PC-9 (cell line): ENCODE measurements around the gene TOMM20. TPM values are rescaled to one million over a fixed set of nuclear protein-coding genes. Genes with fewer than 3 reads are reported as not detected.

Source experiments
- BruUV-seq: library from RNA; stranded (reverse); fragments of 400-500 nt; replicated peaks from 2 replicates; lab custom pipeline; 2021; lab: Mats Ljungman, UMichigan
- CTCF ChIA-PET: fragments of 300-600 bp; sonication (Branson Sonifier 250); formaldehyde crosslinking; loops from one replicate; lab custom pipeline; 2022; ENCODE audit warnings: antibody characterized with exemption; lab: Charles Lee
- POLR2A ChIA-PET: fragments of 300-600 bp; sonication (Branson Sonifier 250); formaldehyde crosslinking; loops from one replicate; lab custom pipeline; 2022; ENCODE audit warnings: antibody characterized with exemption; ENCODE audit not compliant: unreplicated experiment; lab: Charles Lee
- DNase-seq, 2 experiments: peaks; one replicate each; pipeline versions ENCODE4 v3.0.0 to v3.0.0-alpha.2; 2015 to 2022; ENCODE audit warnings: mixed read lengths in 1 of 2
- H2AFZ ChIP-seq: fragments of 200-600 bp; sonication (generic); 2 replicates; pipeline ENCODE4 v1.8.1; 2017; ENCODE audit warnings: antibody characterized with exemption
- H3F3A ChIP-seq: fragments of 200-600 bp; sonication (generic); 2 replicates; pipeline ENCODE4 v1.8.1; 2017; ENCODE audit warnings: antibody characterized with exemption, mild to moderate bottlenecking, low read depth; ENCODE audit not compliant: insufficient read depth
- H3K27ac ChIP-seq: fragments of 200-600 bp; sonication (generic); 2 replicates; pipeline ENCODE4 v1.6.1; 2016; ENCODE audit warnings: mixed run types
- H3K27me3 ChIP-seq: fragments of 200-600 bp; sonication (generic); 2 replicates; pipeline ENCODE4 v1.6.1; 2016; ENCODE audit warnings: low read depth, mixed run types; ENCODE audit not compliant: insufficient read depth
- H3K36me3 ChIP-seq: fragments of 200-600 bp; sonication (generic); 2 replicates; pipeline ENCODE4 v1.6.1; 2016; ENCODE audit warnings: low read depth, mixed run types
- H3K4me1 ChIP-seq: fragments of 200-600 bp; sonication (generic); replicated peaks from 2 replicates; pipeline ENCODE4 v1.6.1; 2016; ENCODE audit warnings: mixed run types; ENCODE audit not compliant: insufficient read depth
- H3K4me2 ChIP-seq: fragments of 200-600 bp; sonication (generic); 2 replicates; pipeline ENCODE4 v1.6.1; 2017; ENCODE audit warnings: mixed run types
- H3K4me3 ChIP-seq: fragments of 200-600 bp; sonication (generic); 2 replicates; pipeline ENCODE4 v1.6.1; 2016; ENCODE audit warnings: mixed run types
- H3K79me2 ChIP-seq: fragments of 200-600 bp; sonication (generic); 2 replicates; pipeline ENCODE4 v1.6.1; 2017; ENCODE audit warnings: low read depth, mixed run types
- H3K9me2 ChIP-seq: fragments of 200-600 bp; sonication (generic); 2 replicates; pipeline ENCODE4 v1.8.1; 2017; ENCODE audit warnings: mild to moderate bottlenecking; ENCODE audit not compliant: insufficient read depth
- H3K9me3 ChIP-seq: fragments of 200-600 bp; sonication (generic); 2 replicates; pipeline ENCODE4 v1.8.1; 2016; ENCODE audit warnings: low read depth; ENCODE audit not compliant: insufficient read depth
- H4K20me1 ChIP-seq: fragments of 200-600 bp; sonication (generic); 2 replicates; pipeline ENCODE4 v1.8.1; 2017; ENCODE audit not compliant: insufficient read depth
- CTCF ChIP-seq: fragments of 200-600 bp; sonication (generic); conservative IDR thresholded peaks from 2 replicates; pipeline ENCODE4 v1.6.1; 2017; ENCODE audit warnings: mixed run types, antibody characterized with exemption, mild to moderate bottlenecking, moderate library complexity
- EZH2 ChIP-seq: fragments of 200-600 bp; sonication (generic); IDR thresholded peaks from 2 replicates; pipeline ENCODE4 v1.8.0; 2017; ENCODE audit warnings: antibody characterized with exemption, low read depth
- intact Hi-C: fragments of 100-400 bp; cut with micrococcal nuclease; formaldehyde crosslinking; loops from one replicate; pipeline ENCODE4 v1.10.0; 2022; ENCODE audit not compliant: unreplicated experiment
- total RNA-seq: library from RNA; stranded (reverse); gene quantifications from 2 replicates; pipeline ENCODE4 v1.2.3, GENCODE V29; 2021

The TOMM20 gene
- total RNA-seq, 1 experiment from 2014 or later: 165 TPM

- H3K79me2 ChIP-seq: no peaks in the 10 kb centered on the region
- no peak overlapping the region for H2AFZ ChIP-seq
- no peaks in the 10 kb centered on the region for H3K4me1 ChIP-seq
- H3K9me3 ChIP-seq: no peaks in the 10 kb centered on the region
- H3F3A ChIP-seq: peaks cover 4% of the 10 kb centered on the region; the same call in 1 of the 2 replicates
- BruUV-seq: no TSS peak
- no peaks in the 10 kb centered on the region for H3K9me2 ChIP-seq
- ChIA-PET POLR2A (no interaction called here), CTCF (no interaction called here)
- H3K4me3 ChIP-seq: no peak overlapping the region
- H3K36me3 ChIP-seq: peaks cover 24% of the 10 kb centered on the region
- DNase-seq: no peak
- no peaks in the 10 kb centered on the region for H4K20me1 ChIP-seq
- TF ChIP-seq EZH2: no peak
- no peak for TF ChIP-seq CTCF
- H3K4me2 ChIP-seq: no peak overlapping the region
- H3K27me3 ChIP-seq: no peaks in the 10 kb centered on the region
- intact Hi-C loops: no loop called here
- H3K27ac ChIP-seq: no peak overlapping the region
These were observed 18.6 kb upstream of the TOMM20 start for GRCh38 chr1:235147269-235147668.

GRCh38 chr1:235145639-235146038 is 17.0 kb upstream of the TOMM20 start:
- no peaks in the 10 kb centered on the region for H3K9me3 ChIP-seq
- no peaks in the 10 kb centered on the region for H4K20me1 ChIP-seq
- H3K27ac ChIP-seq: no peak overlapping the region
- no peak overlapping the region for H2AFZ ChIP-seq
- POLR2A ChIA-PET: no interaction called here
- no peak overlapping the region for H3K4me3 ChIP-seq
- intact Hi-C loops: no loop called here
- H3K27me3 ChIP-seq: no peaks in the 10 kb centered on the region
- H3K36me3 ChIP-seq: peaks cover 38% of the 10 kb centered on the region
- no peak overlapping the region for H3K4me2 ChIP-seq
- no peak for DNase-seq
- no TSS peak for BruUV-seq
- H3K9me2 ChIP-seq: no peaks in the 10 kb centered on the region
- H3K79me2 ChIP-seq: no peaks in the 10 kb centered on the region
- H3F3A ChIP-seq: peaks cover 4% of the 10 kb centered on the region; the same call in 1 of the 2 replicates
- TF ChIP-seq CTCF: no peak
- TF ChIP-seq EZH2: no peak
- CTCF ChIA-PET: interaction anchor here (0.5 to 0.6 kb wide), 3 partner anchors 106 to 1063 kb away, joined by 3 to 5 read pairs (median 4); no protein-coding TSS in a partner anchor
- H3K4me1 ChIP-seq: no peaks in the 10 kb centered on the region

- H3K9me2 ChIP-seq: no peaks in the 10 kb centered on the region
- H3F3A ChIP-seq: peaks cover 2% of the 10 kb centered on the region; the same call in 1 of the 2 replicates
- intact Hi-C loops: no loop called here
- H3K36me3 ChIP-seq: peaks cover 35% of the 10 kb centered on the region
- no peak overlapping the region for H3K4me3 ChIP-seq
- 0 out of 2 replicates have a peak, but pooled peaks cover 4% of the 10 kb centered on the region for H4K20me1 ChIP-seq
- BruUV-seq: no TSS peak
- H3K4me2 ChIP-seq: no peak overlapping the region
- H3K27me3 ChIP-seq: no peaks in the 10 kb centered on the region
- H3K9me3 ChIP-seq: no peaks in the 10 kb centered on the region
- no peak for DNase-seq
- no peak overlapping the region for H3K27ac ChIP-seq
- ChIA-PET POLR2A (no interaction called here), CTCF (no interaction called here)
- H3K79me2 ChIP-seq: no peaks in the 10 kb centered on the region
- H2AFZ ChIP-seq: no peak overlapping the region
- H3K4me1 ChIP-seq: no peaks in the 10 kb centered on the region
- no peak for TF ChIP-seq EZH2
- TF ChIP-seq CTCF: no peak
These were observed 14.4 kb upstream of the TOMM20 start for GRCh38 chr1:235142991-235143390.
